ENCODE measurements around the gene PPP1R1A.

DNA sequence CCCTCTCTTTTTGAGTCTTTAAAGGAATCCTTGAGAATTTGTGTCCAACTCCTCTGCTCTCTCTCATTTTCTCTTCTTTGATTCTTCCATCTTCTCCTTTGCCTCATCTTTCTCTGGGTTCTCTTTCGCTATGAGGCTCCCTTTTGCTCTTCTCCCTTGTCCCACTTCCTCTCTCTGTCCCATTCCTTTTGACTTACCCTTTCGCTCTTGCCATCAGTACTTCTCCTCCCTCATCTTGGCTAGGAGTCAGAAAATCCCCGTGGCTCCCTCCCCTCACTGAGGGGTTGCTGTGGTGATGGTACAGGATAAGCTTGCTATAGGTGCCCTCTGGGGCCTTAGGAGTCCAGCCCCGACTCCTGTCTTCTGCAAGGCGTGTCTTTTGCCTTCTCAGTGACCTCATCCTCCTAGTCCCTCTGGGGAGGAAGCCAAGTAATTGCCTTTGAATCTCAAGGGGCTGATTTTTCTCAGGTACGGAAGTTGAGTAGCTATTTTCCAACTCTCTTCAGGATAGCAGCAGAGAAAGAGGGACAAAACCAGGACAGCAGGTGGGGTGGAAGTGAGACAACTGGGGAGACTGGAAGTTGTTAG, 32.7 kb downstream of the PPP1R1A start:
- TF ChIP-seq CTCF (IDR thresholded peaks at IDR 0.05) (no peak), POLR2A (IDR thresholded peaks at IDR 0.05) (no peak), EP300 (IDR thresholded peaks at IDR 0.05) (no peak), POLR2AphosphoS5 (IDR thresholded peaks at IDR 0.05) (no peak)
